H9 (cell line): ENCODE results near the gene PRAMEF13. TPM values are rescaled to one million over a fixed set of nuclear protein-coding genes. Genes with fewer than 3 reads are reported as not detected.
"Not testable (repeated sequence)": the region's sequence is repeated elsewhere in the genome, so short reads cannot be mapped to it uniquely, and the experiment has no call there.

Experiments used
- DNase-seq: peaks from one replicate; pipeline ENCODE4 v3.0.0-alpha.2; 2017
- H2AFZ ChIP-seq: one replicate; pipeline ENCODE4 v1.6.1; 2013; ENCODE audit warnings: mild to moderate bottlenecking, low read length, control low read depth, moderate library complexity
- H2AK5ac ChIP-seq: 2 replicates; pipeline ENCODE4 v1.6.1; 2013; ENCODE audit warnings: low read length, control low read depth, mixed read lengths; ENCODE audit not compliant: insufficient read length
- H2BK120ac ChIP-seq: one replicate; pipeline ENCODE4 v1.6.1; 2013; ENCODE audit warnings: low read depth, mild to moderate bottlenecking, low read length, control low read depth, inconsistent platforms; ENCODE audit not compliant: poor library complexity, severe bottlenecking
- H2BK12ac ChIP-seq: 2 replicates; pipeline ENCODE4 v1.6.1; 2013; ENCODE audit warnings: low read length, control low read depth, mixed read lengths, low read depth; ENCODE audit not compliant: insufficient read length
- H2BK15ac ChIP-seq: 2 replicates; pipeline ENCODE4 v1.6.1; 2013; ENCODE audit warnings: low read depth, low read length, control low read depth
- H2BK20ac ChIP-seq: one replicate; pipeline ENCODE4 v1.6.1; 2013; ENCODE audit warnings: low read depth, mild to moderate bottlenecking, low read length, control low read depth, inconsistent platforms; ENCODE audit not compliant: poor library complexity, severe bottlenecking
- H2BK5ac ChIP-seq: 2 replicates; pipeline ENCODE4 v1.6.1; 2013; ENCODE audit warnings: low read length, control low read depth, mixed read lengths; ENCODE audit not compliant: insufficient read length
- H3K14ac ChIP-seq: 2 replicates; pipeline ENCODE4 v1.6.1; 2013; ENCODE audit warnings: low read length, control low read depth; ENCODE audit not compliant: insufficient read depth
- H3K18ac ChIP-seq: 2 replicates; pipeline ENCODE4 v1.6.1; 2013; ENCODE audit warnings: low read depth, mild to moderate bottlenecking, mixed read lengths, low read length, control low read depth; ENCODE audit not compliant: insufficient read length
- H3K23ac ChIP-seq: 2 replicates; pipeline ENCODE4 v1.6.1; 2013; ENCODE audit warnings: low read length, control low read depth, mixed read lengths, low read depth; ENCODE audit not compliant: insufficient read length
- H3K23me2 ChIP-seq: 2 replicates; pipeline ENCODE4 v1.6.1; 2013; ENCODE audit warnings: low read depth, mild to moderate bottlenecking, mixed read lengths, low read length, control low read depth; ENCODE audit not compliant: insufficient read length, poor library complexity, severe bottlenecking
- H3K27ac ChIP-seq: 2 replicates; pipeline ENCODE4 v1.5.1; 2013; ENCODE audit warnings: low read length, control low read depth, mixed read lengths, low read depth; ENCODE audit not compliant: insufficient read length
- H3K27me3 ChIP-seq: 2 replicates; pipeline ENCODE4 v1.6.1; 2013; ENCODE audit warnings: low read length, control low read depth, inconsistent platforms; ENCODE audit not compliant: insufficient read depth
- H3K4ac ChIP-seq: 2 replicates; pipeline ENCODE4 v1.6.1; 2013; ENCODE audit warnings: low read depth, mild to moderate bottlenecking, control low read depth, inconsistent platforms, low read length, moderate library complexity
- H3K4me1 ChIP-seq: 2 replicates; pipeline ENCODE4 v1.6.1; 2013; ENCODE audit warnings: low read length, control low read depth, inconsistent platforms; ENCODE audit not compliant: insufficient read depth
- H3K4me2 ChIP-seq: 2 replicates; pipeline ENCODE4 v1.6.1; 2013; ENCODE audit warnings: low read length, control low read depth, mixed read lengths; ENCODE audit not compliant: insufficient read length, insufficient read depth
- H3K56ac ChIP-seq: 2 replicates; pipeline ENCODE4 v1.6.1; 2013; ENCODE audit warnings: low read depth, mild to moderate bottlenecking, mixed read lengths, low read length, control low read depth; ENCODE audit not compliant: insufficient read length
- H3K79me1 ChIP-seq: 2 replicates; pipeline ENCODE4 v1.6.1; 2013; ENCODE audit warnings: low read depth, mild to moderate bottlenecking, moderate library complexity, low read length, control low read depth, inconsistent platforms; ENCODE audit not compliant: insufficient read depth, poor library complexity, severe bottlenecking
- H3K79me2 ChIP-seq: 2 replicates; pipeline ENCODE4 v1.6.1; 2013; ENCODE audit warnings: low read length, control low read depth, inconsistent platforms; ENCODE audit not compliant: insufficient read depth
- H3K9ac ChIP-seq: 2 replicates; pipeline ENCODE4 v1.6.1; 2013; ENCODE audit warnings: low read length, control low read depth, mixed read lengths; ENCODE audit not compliant: insufficient read length; ENCODE audit errors: extremely low read depth
- H3K9me3 ChIP-seq: one replicate; pipeline ENCODE4 v1.6.1; 2013; ENCODE audit warnings: low read depth, low read length, inconsistent platforms; ENCODE audit not compliant: control insufficient read depth
- H3T11ph ChIP-seq: one replicate; pipeline ENCODE4 v1.6.1; 2013; ENCODE audit warnings: mild to moderate bottlenecking, low read length, control low read depth, inconsistent platforms
- H4K20me1 ChIP-seq: one replicate; pipeline ENCODE4 v1.6.1; 2013; ENCODE audit not compliant: control insufficient read depth, insufficient read length, insufficient read depth
- H4K5ac ChIP-seq: 2 replicates; pipeline ENCODE4 v1.6.1; 2013; ENCODE audit warnings: low read depth, mild to moderate bottlenecking, mixed read lengths, low read length, control low read depth; ENCODE audit not compliant: insufficient read length
- H4K8ac ChIP-seq: replicated peaks from 2 replicates; pipeline ENCODE4 v1.6.1; 2013; ENCODE audit warnings: low read length, control low read depth, mixed read lengths, low read depth; ENCODE audit not compliant: insufficient read length
- H4K91ac ChIP-seq: 2 replicates; pipeline ENCODE4 v1.6.1; 2013; ENCODE audit warnings: low read depth, mild to moderate bottlenecking, moderate library complexity, mixed read lengths, low read length, control low read depth; ENCODE audit not compliant: insufficient read length
- H3K27ac Mint-ChIP-seq, 3 experiments: 2 replicates in 2 of 3; 3 replicates in 1 of 3; pipeline ENCODE4 v1.8.0; 2020 to 2021; ENCODE audit warnings: mixed read lengths in 3 of 3, mild to moderate bottlenecking in 1 of 3, moderate library complexity in 1 of 3
- H3K27me3 Mint-ChIP-seq: 2 replicates; pipeline ENCODE4 v1.8.0; 2021; ENCODE audit warnings: low read depth, mild to moderate bottlenecking, moderate library complexity, mixed read lengths
- H3K36me3 Mint-ChIP-seq, 3 experiments: 2 replicates in 2 of 3; 3 replicates in 1 of 3; pipeline ENCODE4 v1.8.0; 2020 to 2021; ENCODE audit warnings: low read depth in 3 of 3, mixed read lengths in 3 of 3; ENCODE audit not compliant: insufficient read depth in 1 of 3
- H3K4me1 Mint-ChIP-seq, 2 experiments: 2 replicates each; pipeline ENCODE4 v1.8.0; 2020; ENCODE audit warnings: mixed read lengths in 2 of 2
- H3K4me3 Mint-ChIP-seq, 2 experiments: 2 replicates in 1 of 2; 3 replicates in 1 of 2; pipeline ENCODE4 v1.8.0; 2020 to 2021; ENCODE audit warnings: mild to moderate bottlenecking in 2 of 2, mixed read lengths in 2 of 2, moderate library complexity in 1 of 2
- H3K9me3 Mint-ChIP-seq, 2 experiments: 2 replicates in 1 of 2; 3 replicates in 1 of 2; pipeline ENCODE4 v1.8.0; 2020; ENCODE audit warnings: mild to moderate bottlenecking in 2 of 2, mixed read lengths in 2 of 2, moderate library complexity in 1 of 2
- WGBS: extraction: QIAGEN DNeasy Blood & Tissue Kit; methylation state at CpG from one replicate; pipeline ENCODE4 v1.1.7; 2013; ENCODE audit warnings: missing lambda C conversion rate, low lambda C conversion rate, mixed read lengths; ENCODE audit not compliant: insufficient read length; ENCODE audit errors: extremely low coverage; 5-methylcytosine and 5-hydroxymethylcytosine counted together
- total RNA-seq: library from RNA; stranded (reverse); gene quantifications from 2 replicates; pipeline ENCODE4 v1.2.1, GENCODE V29; 2021
- TF ChIP-seq, protein P1 (sequence below): fragments of 200-600 bp; sonication (generic); conservative IDR thresholded peaks from 3 replicates; pipeline ENCODE4 v1.8.0; 2021; ENCODE audit warnings: antibody characterized with exemption, mild to moderate bottlenecking

Gene PRAMEF13
- total RNA-seq, 1 experiment from 2014 or later: not detected

DNA sequence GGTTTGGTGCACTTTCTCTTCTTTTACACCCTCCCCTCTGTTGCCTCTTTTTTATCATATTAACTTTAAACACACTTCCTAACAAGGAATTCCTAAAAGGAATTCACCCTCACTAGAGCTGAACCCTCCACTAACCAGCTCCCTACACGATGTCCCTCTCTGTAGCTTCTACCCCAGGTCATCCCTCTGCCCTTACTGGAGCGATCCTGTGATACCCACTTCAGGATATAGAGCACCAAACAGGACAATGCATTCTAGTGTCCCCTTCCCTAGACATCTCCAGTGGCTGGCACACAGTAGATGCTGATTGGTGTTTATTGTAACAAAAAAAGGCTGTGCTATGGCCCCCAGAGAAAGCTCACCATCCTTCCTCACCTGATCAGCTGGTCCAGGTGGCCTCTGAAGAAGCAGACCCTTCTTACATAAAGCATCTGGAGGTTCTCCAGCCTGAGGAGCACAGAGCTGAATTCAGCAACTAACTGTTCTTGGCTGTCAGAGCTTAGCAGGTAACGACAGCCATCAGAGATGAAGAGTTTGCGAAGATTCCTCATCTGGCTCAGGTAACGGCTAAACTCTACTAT is 23.4 kb upstream of the PRAMEF13 start:
- Mint-ChIP-seq H3K9me3 (peaks cover 44 to 46% of the 10 kb centered on the region in 2 experiments), H3K4me1 (no peaks in the 10 kb centered on the region), H3K4me3 (no peak overlapping the region), H3K27me3 (peaks cover 2% of the 10 kb centered on the region), H3K36me3 (peaks cover 6 to 29% (median 13%) of the 10 kb centered on the region in 3 experiments), H3K27ac (no peak overlapping the region)
- H3K23me2 ChIP-seq: no peaks in the 10 kb centered on the region
- H2BK120ac ChIP-seq: no peak overlapping the region
- no CpG with 5 or more reads among the region's 5 CpGs for WGBS
- no peak overlapping the region for H3K14ac ChIP-seq
- TF ChIP-seq, protein P1, sequence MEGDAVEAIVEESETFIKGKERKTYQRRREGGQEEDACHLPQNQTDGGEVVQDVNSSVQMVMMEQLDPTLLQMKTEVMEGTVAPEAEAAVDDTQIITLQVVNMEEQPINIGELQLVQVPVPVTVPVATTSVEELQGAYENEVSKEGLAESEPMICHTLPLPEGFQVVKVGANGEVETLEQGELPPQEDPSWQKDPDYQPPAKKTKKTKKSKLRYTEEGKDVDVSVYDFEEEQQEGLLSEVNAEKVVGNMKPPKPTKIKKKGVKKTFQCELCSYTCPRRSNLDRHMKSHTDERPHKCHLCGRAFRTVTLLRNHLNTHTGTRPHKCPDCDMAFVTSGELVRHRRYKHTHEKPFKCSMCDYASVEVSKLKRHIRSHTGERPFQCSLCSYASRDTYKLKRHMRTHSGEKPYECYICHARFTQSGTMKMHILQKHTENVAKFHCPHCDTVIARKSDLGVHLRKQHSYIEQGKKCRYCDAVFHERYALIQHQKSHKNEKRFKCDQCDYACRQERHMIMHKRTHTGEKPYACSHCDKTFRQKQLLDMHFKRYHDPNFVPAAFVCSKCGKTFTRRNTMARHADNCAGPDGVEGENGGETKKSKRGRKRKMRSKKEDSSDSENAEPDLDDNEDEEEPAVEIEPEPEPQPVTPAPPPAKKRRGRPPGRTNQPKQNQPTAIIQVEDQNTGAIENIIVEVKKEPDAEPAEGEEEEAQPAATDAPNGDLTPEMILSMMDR: no peak
- no peak overlapping the region for H3K56ac ChIP-seq
- no peak overlapping the region for H3K23ac ChIP-seq
- H3K27me3 ChIP-seq: no peaks in the 10 kb centered on the region
- no peak overlapping the region for H3K4me2 ChIP-seq
- no peak overlapping the region for H2BK20ac ChIP-seq
- no peak overlapping the region for H3K18ac ChIP-seq
- H2BK5ac ChIP-seq: no peak overlapping the region
- no peak overlapping the region for H2AK5ac ChIP-seq
- no peak overlapping the region for H3K4ac ChIP-seq
- DNase-seq: no peak
- H3K9ac ChIP-seq: no peak overlapping the region
- no peak overlapping the region for H4K8ac ChIP-seq
- no peaks in the 10 kb centered on the region for H3K79me2 ChIP-seq
- no peak overlapping the region for H2BK15ac ChIP-seq
- H3K9me3 ChIP-seq: peaks cover 48% of the 10 kb centered on the region
- H3T11ph ChIP-seq: no peak overlapping the region
- no peaks in the 10 kb centered on the region for H3K4me1 ChIP-seq
- no peaks in the 10 kb centered on the region for H3K79me1 ChIP-seq
- H2AFZ ChIP-seq: no peak overlapping the region
- H4K5ac ChIP-seq: no peak overlapping the region
- no peak overlapping the region for H4K91ac ChIP-seq
- H4K20me1 ChIP-seq: no peaks in the 10 kb centered on the region
- H3K27ac ChIP-seq: no peak overlapping the region
- H2BK12ac ChIP-seq: no peak overlapping the region

DNA sequence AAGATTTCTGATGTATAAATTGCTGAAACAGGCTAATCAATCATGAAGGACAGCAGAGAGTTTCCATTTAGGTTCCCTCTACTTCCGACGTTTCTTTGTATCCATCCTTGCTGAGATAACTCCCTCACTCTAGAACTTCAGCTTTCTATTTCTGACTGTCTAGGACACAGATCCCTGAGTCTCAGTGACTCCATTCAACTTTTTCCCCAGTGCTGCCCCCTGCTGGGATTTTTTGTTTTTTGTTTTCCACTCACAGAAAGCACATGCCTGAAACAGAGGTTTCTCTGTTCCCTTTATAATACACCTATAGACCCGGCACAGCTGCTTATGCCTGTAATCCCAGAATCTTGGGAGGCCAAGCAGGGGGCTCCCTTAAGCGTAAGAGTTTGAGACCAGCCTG is 21.6 kb upstream of the PRAMEF13 start:
- not testable (repeated sequence) for H4K8ac ChIP-seq, H2BK15ac ChIP-seq, H3K14ac ChIP-seq, H3K4ac ChIP-seq, DNase-seq, H2BK12ac ChIP-seq, H3K27ac Mint-ChIP-seq, H3K18ac ChIP-seq, H3K23me2 ChIP-seq, H4K20me1 ChIP-seq, H2BK120ac ChIP-seq, H3K56ac ChIP-seq, H3K4me1 ChIP-seq, H3K79me1 ChIP-seq, H3K27me3 Mint-ChIP-seq, H3K4me1 Mint-ChIP-seq, H4K91ac ChIP-seq, H2BK5ac ChIP-seq, H3K4me2 ChIP-seq, H3K79me2 ChIP-seq, H3K4me3 Mint-ChIP-seq, H3K27ac ChIP-seq, H3T11ph ChIP-seq, H2AFZ ChIP-seq, H3K27me3 ChIP-seq, H3K23ac ChIP-seq, H3K9ac ChIP-seq, H2BK20ac ChIP-seq, H2AK5ac ChIP-seq, H4K5ac ChIP-seq
- Mint-ChIP-seq H3K36me3 (peaks cover 6 to 17% (median 9%) of the 10 kb centered on the region in 3 experiments), H3K9me3 (peaks cover 27 to 28% of the 10 kb centered on the region in 2 experiments)
- H3K9me3 ChIP-seq: peaks cover 30% of the 10 kb centered on the region
- no CpG with 5 or more reads among the region's 4 CpGs for WGBS
